ENCODE results near the gene DRGX. TPM values are rescaled to one million over a fixed set of nuclear protein-coding genes. Genes with fewer than 3 reads are reported as not detected.

Gene DRGX
- total RNA-seq, 4 donors from 2014 or later: 0.14 TPM; not detected in 3

DNA sequence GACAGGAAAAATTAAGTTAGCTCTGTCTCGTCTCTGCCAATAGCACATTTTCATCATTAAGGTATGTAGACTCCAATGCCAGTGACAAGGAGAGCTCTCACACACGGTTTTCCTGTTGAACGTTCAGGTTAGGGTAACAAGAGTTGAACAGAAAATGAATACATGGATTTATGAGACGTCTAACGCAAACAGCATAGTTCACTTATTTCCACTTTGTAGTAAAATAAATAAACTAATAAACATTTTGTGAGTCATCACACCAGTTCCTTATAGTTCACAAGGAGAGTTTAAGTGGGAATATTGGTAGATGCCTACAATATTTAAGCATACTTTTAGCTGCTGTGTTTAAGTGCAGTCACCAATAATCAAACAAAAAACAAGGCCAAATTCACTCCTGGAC, 21.1 kb downstream of the DRGX start:
- DNase-seq: no peak
- Histone ChIP-seq H3K4me1 (no peaks in the 10 kb centered on the region), H3K9me3 (no peaks in the 10 kb centered on the region), H3K27ac (no peak overlapping the region), H3K36me3 (no peaks in the 10 kb centered on the region), H3K4me3 (no peak overlapping the region), H3K27me3 (no peaks in the 10 kb centered on the region)
- intact Hi-C loops (cut with DNase I; ENCODE audit: low total_unique reads): no loop called here
- TF ChIP-seq, protein P1, sequence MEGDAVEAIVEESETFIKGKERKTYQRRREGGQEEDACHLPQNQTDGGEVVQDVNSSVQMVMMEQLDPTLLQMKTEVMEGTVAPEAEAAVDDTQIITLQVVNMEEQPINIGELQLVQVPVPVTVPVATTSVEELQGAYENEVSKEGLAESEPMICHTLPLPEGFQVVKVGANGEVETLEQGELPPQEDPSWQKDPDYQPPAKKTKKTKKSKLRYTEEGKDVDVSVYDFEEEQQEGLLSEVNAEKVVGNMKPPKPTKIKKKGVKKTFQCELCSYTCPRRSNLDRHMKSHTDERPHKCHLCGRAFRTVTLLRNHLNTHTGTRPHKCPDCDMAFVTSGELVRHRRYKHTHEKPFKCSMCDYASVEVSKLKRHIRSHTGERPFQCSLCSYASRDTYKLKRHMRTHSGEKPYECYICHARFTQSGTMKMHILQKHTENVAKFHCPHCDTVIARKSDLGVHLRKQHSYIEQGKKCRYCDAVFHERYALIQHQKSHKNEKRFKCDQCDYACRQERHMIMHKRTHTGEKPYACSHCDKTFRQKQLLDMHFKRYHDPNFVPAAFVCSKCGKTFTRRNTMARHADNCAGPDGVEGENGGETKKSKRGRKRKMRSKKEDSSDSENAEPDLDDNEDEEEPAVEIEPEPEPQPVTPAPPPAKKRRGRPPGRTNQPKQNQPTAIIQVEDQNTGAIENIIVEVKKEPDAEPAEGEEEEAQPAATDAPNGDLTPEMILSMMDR (IDR thresholded peaks at IDR 0.05): no peak
- TF ChIP-seq POLR2A (IDR thresholded peaks at IDR 0.05): no peak

DNA sequence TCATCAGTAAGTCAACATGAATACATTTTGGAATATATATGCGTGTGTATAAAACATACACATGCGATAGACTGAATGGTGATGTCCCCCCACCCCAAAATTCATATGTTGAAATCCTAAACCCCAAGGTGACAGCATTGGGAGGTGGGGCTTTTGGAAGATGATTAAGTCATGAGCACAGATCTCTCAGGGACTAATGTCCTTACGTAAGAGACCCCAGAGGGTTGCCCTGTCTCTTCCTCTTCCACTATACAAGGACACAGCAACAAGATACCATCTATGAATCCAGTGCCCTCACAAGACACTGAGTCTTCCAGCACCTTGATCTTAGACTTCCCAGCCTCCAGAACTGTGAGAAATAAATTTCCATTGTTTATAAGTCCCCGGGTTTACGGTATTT, 22.5 kb downstream of the DRGX start:
- Histone ChIP-seq H3K27me3 (no peaks in the 10 kb centered on the region), H3K36me3 (no peaks in the 10 kb centered on the region), H3K4me3 (no peak overlapping the region), H3K4me1 (no peaks in the 10 kb centered on the region), H3K9me3 (no peaks in the 10 kb centered on the region), H3K27ac (no peak overlapping the region)
- no peak for DNase-seq
- intact Hi-C loops (cut with DNase I; ENCODE audit: low total_unique reads): no loop called here
- TF ChIP-seq, protein P1 (IDR thresholded peaks at IDR 0.05): no peak
- TF ChIP-seq POLR2A (IDR thresholded peaks at IDR 0.05): no peak

DNA sequence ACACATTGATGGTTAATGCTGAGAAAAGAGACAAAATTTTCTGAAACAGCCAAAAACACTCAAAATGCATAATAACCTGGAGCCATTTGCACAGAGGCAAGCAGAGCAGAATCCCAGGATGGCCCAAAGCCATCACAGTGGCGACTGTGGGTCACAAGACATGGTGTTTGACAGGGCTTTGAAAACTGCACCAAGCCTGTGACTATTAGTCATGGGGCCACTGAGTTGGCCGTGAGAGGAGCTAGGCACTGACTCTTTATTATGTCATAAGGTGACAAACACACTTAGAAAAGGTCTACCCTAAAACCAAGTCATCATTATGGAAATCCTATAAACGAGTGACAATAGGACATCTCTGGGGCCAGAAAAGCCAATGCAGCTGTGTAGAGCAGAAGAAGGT, 23.9 kb downstream of the DRGX start:
- Histone ChIP-seq H3K4me1 (no peaks in the 10 kb centered on the region), H3K4me3 (no peak overlapping the region), H3K27me3 (no peaks in the 10 kb centered on the region), H3K27ac (no peak overlapping the region), H3K9me3 (no peaks in the 10 kb centered on the region), H3K36me3 (no peaks in the 10 kb centered on the region)
- intact Hi-C loops (cut with DNase I; ENCODE audit: low total_unique reads): no loop called here
- no peak for DNase-seq
- TF ChIP-seq POLR2A (IDR thresholded peaks at IDR 0.05): no peak
- TF ChIP-seq, protein P1 (IDR thresholded peaks at IDR 0.05): no peak

DNA sequence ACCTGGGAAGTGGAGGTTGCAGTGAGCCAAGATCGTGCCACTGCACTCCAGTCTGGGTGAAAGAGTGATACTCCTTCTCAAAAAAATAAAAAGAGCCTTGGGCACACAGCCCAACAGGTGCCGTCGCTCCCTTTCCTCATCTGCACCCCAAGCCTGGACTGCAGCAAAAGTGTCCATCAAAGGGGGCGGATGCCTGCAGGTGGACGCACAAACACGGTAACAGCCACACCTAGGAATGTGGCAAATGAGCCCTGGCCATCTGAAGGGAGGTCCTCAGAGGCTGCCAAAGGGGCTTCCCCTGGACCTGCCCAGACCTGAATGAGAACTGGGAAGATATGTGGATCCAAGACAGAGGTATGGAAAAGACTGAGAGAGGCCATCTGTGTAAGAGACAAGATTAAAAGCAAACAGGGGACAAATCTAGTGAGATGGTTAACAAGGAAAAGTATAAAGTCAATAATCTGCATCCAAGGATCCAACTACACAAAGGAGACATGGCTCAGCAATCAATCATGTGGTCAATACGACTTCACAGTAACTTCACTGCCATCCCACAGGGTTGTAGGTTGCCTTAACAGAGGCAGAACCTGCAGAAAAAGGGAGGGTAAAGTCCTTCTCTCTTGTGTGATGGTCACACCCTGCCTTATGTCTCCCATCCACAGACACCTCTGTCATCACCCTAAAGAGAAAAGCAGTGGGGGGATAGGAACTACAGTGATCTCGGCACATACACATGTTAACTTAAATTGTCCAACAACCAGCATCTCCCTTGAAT, 25.4 kb downstream of the DRGX start:
- Histone ChIP-seq H3K27ac (no peak overlapping the region), H3K36me3 (no peaks in the 10 kb centered on the region), H3K4me3 (no peak overlapping the region), H3K27me3 (no peaks in the 10 kb centered on the region), H3K4me1 (no peaks in the 10 kb centered on the region), H3K9me3 (no peaks in the 10 kb centered on the region)
- DNase-seq: no peak
- TF ChIP-seq POLR2A (IDR thresholded peaks at IDR 0.05): no peak
- TF ChIP-seq, protein P1 (IDR thresholded peaks at IDR 0.05): no peak
- intact Hi-C loops (cut with DNase I; ENCODE audit: low total_unique reads): no loop called here

DNA sequence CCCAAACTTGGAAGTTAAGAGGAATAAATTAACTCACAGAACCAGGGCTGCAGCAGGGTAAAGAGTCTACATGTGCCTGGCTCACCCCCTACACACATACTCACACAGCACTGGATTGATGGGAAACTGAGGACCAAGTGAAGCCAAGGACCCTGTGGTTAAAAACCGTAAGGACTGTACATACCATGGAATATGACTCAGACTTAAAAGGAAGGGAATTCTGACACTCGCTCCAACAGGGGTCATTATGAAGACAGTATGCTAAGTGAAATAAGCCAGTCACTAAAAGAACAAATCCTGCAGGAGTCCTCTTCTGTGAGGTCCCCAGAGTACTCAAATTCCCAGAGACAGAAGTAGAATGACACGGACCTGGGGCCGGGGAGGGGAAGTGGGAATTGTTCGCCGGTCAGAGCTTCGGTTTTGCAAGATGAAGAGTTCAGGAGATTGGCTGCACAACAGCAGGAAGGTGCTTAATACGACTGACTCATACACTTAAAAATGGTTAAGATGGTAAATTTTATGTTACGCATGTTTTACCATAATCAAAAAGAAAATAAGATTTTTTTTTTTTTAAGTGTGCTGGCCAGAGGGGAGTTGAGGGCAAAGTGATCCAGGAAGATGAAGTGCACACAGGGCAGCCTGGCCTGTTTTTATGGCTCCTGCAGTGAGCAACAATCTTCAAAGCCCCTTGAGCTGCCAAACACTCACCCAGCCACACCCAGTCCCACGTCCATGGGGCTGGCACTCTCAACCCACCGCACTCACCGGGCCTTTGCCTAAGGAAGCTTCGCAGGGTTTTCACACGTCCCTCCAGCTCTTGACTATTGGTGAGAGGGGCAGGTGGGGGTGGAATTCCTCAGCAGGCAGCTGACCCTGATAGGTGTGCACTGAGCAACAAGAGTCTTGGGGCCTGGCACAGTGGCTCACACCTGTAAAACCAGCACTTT, 26.4 kb downstream of the DRGX start:
- intact Hi-C loops (cut with DNase I; ENCODE audit: low total_unique reads): no loop called here
- DNase-seq: no peak
- TF ChIP-seq, protein P1 (IDR thresholded peaks at IDR 0.05): no peak
- no peak for TF ChIP-seq POLR2A (IDR thresholded peaks at IDR 0.05)

More for the DNA sequence above, 26.4 kb downstream of the DRGX start:
- Histone ChIP-seq H3K36me3 (no peaks in the 10 kb centered on the region), H3K9me3 (no peaks in the 10 kb centered on the region), H3K4me3 (no peak overlapping the region), H3K4me1 (no peaks in the 10 kb centered on the region), H3K27me3 (no peaks in the 10 kb centered on the region), H3K27ac (no peak overlapping the region)

Data from uterus (tissue), 4 donors.